Activated CD4-positive, alpha-beta T cell treated with anti-CD3 and anti-CD28 coated beads for 36 hours (primary cell): ENCODE measurements around the gene ISOC2. TPM values are rescaled to one million over a fixed set of nuclear protein-coding genes. Genes with fewer than 3 reads are reported as not detected.
"Not testable (repeated sequence)": the region's sequence is repeated elsewhere in the genome, so short reads cannot be mapped to it uniquely, and the experiment has no call there.

Source experiments
- ATAC-seq: fragments of 200-7000 bp; cut with Tn5 transposase; one replicate; pipeline ENCODE4 v1.10.0; 2021; ENCODE audit warnings: mild to moderate bottlenecking, moderate library complexity
- CTCF ChIA-PET: fragments of 350-600 bp; sonication (Branson Sonifier 250); formaldehyde crosslinking; loops from one replicate; lab custom pipeline; 2021; ENCODE audit warnings: antibody characterized with exemption; lab: Charles Lee
- POLR2A ChIA-PET: fragments of 350-600 bp; sonication (Branson Sonifier 250); formaldehyde crosslinking; loops from one replicate; lab custom pipeline; 2021; ENCODE audit warnings: antibody characterized with exemption, inconsistent platforms; lab: Charles Lee
- DNase-seq: peaks from one replicate; pipeline ENCODE4 v3.0.0-alpha.2; 2020
- H3K27ac Mint-ChIP-seq: one replicate; pipeline ENCODE4 v1.8.0; 2021; ENCODE audit warnings: mixed read lengths
- H3K27me3 Mint-ChIP-seq: one replicate; pipeline ENCODE4 v1.8.0; 2021; ENCODE audit warnings: mixed read lengths
- H3K36me3 Mint-ChIP-seq: one replicate; pipeline ENCODE4 v1.8.0; 2021; ENCODE audit warnings: low read depth, mixed read lengths
- H3K4me1 Mint-ChIP-seq: one replicate; pipeline ENCODE4 v1.8.0; 2021; ENCODE audit warnings: mixed read lengths
- H3K4me3 Mint-ChIP-seq: one replicate; pipeline ENCODE4 v1.8.0; 2021; ENCODE audit warnings: mild to moderate bottlenecking, moderate library complexity, mixed read lengths
- H3K9me3 Mint-ChIP-seq: one replicate; pipeline ENCODE4 v1.8.0; 2021; ENCODE audit warnings: low read depth, mixed read lengths
- intact Hi-C, 2 experiments: fragments of 100-400 bp; cut with DNase I in 1 of 2; cut with micrococcal nuclease in 1 of 2; formaldehyde crosslinking; loops; one replicate each; pipeline versions ENCODE4 v1.14.2 to v1.15.1; 2022 to 2024; cut with DNase I, micrococcal nuclease
- total RNA-seq, 2 experiments: library from RNA; stranded (reverse); gene quantifications; one replicate each; pipeline ENCODE4 v1.2.3, GENCODE V29; 2021

Gene ISOC2
- total RNA-seq, 2 experiments from 2014 or later: 24.3 to 28.0 TPM

- Mint-ChIP-seq H3K36me3 (no peaks in the 10 kb centered on the region), H3K27me3 (no peaks in the 10 kb centered on the region), H3K9me3 (no peaks in the 10 kb centered on the region), H3K4me3 (no peak overlapping the region), H3K27ac (no peak overlapping the region), H3K4me1 (peaks cover 14% of the 10 kb centered on the region)
- peak; percentile 74 for DNase-seq
- peak; percentile 90 for ATAC-seq
- intact Hi-C loops: loop anchor here (1.0 to 2.0 kb wide), 6 partner anchors 116 to 277 kb away; no protein-coding TSS in a partner anchor
- ChIA-PET POLR2A (no interaction called here), CTCF (interaction anchor here (0.5 to 3.0 kb wide), 6 partner anchors 19 to 350 kb away, joined by 3 to 13 read pairs (median 4); no protein-coding TSS in a partner anchor)
These were observed 43.3 kb downstream of the ISOC2 start for GRCh38 chr19:55418185-55418584.

DNA sequence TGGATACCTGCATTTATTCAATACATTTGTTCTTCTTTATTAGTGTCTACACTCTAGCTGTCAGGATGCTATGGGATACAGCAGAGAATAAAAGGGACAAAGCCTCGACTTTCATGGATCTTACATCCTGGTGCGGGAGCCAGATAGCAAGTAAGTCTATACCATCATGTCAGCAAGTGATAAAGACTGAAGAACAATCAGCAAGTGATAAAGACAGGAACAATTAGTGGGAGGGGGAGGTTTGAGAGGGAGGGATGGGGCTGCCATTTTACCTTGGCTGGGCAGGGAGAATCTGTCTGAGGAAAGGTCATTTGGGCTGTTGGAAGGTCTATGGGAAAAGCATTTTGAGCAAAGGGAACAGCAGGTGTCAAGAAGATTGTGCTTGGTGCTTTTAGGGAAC, 51.3 kb downstream of the ISOC2 start:
- intact Hi-C loops: no loop called here
- peaks cover 4% of the 10 kb centered on the region for H3K9me3 Mint-ChIP-seq
- ChIA-PET CTCF (no interaction called here), POLR2A (no interaction called here)
- no peak overlapping the region for H3K4me3 Mint-ChIP-seq
- ATAC-seq (no peak), DNase-seq (no peak)
- no peak overlapping the region for H3K27ac Mint-ChIP-seq
- H3K36me3 Mint-ChIP-seq: peaks cover 28% of the 10 kb centered on the region
- peaks cover 20% of the 10 kb centered on the region for H3K4me1 Mint-ChIP-seq
- no peaks in the 10 kb centered on the region for H3K27me3 Mint-ChIP-seq

DNA sequence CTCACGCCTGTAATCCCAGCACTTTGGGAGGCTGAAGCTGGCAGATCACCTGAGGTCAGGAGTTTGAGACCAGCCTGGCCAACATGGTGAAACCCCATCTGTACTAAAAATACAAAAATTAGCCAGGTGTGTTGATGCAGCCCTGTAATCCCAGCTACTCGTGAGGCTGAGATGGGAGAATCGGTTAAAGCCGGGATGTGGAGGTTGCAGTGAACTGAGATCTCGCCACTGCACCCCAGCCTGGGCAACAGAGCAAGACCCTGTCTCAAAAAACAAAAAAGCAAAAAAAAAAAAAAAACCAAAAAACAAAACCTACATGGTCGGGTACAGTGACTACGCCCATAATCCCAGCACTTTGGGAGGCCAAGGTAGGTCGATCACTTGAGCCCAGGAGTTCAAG, 52.3 kb downstream of the ISOC2 start:
- peaks cover 31% of the 10 kb centered on the region for H3K36me3 Mint-ChIP-seq
- H3K9me3 Mint-ChIP-seq, H3K4me3 Mint-ChIP-seq, ATAC-seq, DNase-seq, H3K27me3 Mint-ChIP-seq: not testable (repeated sequence)
- CTCF ChIA-PET: interaction anchor here (0.7 to 1.2 kb wide), 3 partner anchors 117 to 792 kb away, joined by 3 read pairs; no protein-coding TSS in a partner anchor
- peaks cover 20% of the 10 kb centered on the region for H3K4me1 Mint-ChIP-seq
- POLR2A ChIA-PET: interaction anchor here (0.6 kb wide), 2 partner anchors 13 to 215 kb away, joined by 3 read pairs; partner anchors contain the start of gene ZNF784
- peak overlapping the region; percentile 96 for H3K27ac Mint-ChIP-seq
- intact Hi-C loops: loop anchor here in 1 of 2 experiments (2.0 to 5.0 kb wide), 2 partner anchors 43 to 150 kb away; partner anchors contain the start of gene PPP6R1

DNA sequence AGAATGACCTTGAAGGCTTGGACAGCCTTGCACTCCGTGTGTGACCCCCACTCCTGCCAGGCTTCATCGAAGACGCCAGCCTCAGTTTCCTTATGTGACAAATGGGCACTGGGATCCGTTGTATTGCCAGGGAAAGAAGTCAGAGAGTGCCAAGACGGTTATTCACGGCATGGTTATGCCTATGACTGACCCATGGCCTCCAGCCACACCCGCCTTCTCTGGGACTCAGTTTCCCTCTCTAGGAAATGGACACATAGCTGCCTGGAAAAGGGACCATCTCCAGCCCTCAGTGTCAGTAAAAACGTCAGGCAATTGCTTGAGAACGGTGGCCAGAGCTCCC, 52.9 kb downstream of the ISOC2 start:
- H3K36me3 Mint-ChIP-seq: peaks cover 36% of the 10 kb centered on the region
- POLR2A ChIA-PET: interaction anchor here (0.6 to 4.4 kb wide), 3 partner anchors 14 to 216 kb away, joined by 3 to 41 read pairs (median 3); partner anchors contain the start of gene ZNF784
- intact Hi-C loops: loop anchor here (1.0 to 5.0 kb wide), 13 partner anchors 23 to 291 kb away; partner anchors contain the start of genes HSPBP1 (in 2 of the 2), KMT5C (in 2 of the 2), PPP6R1 (in 2 of the 2) and RPL28 (in 2 of the 2)
- no peak for ATAC-seq
- H3K27ac Mint-ChIP-seq: peak overlapping the region; percentile 96
- H3K27me3 Mint-ChIP-seq: no peaks in the 10 kb centered on the region
- H3K4me1 Mint-ChIP-seq: peaks cover 20% of the 10 kb centered on the region
- CTCF ChIA-PET: interaction anchor here (1.2 kb wide), 2 partner anchors 116 to 198 kb away, joined by 3 read pairs; no protein-coding TSS in a partner anchor
- peaks cover 4% of the 10 kb centered on the region for H3K9me3 Mint-ChIP-seq
- no peak for DNase-seq
- H3K4me3 Mint-ChIP-seq: peak overlapping the region; percentile 90

- Mint-ChIP-seq H3K4me3 (peak overlapping the region; percentile 90), H3K27me3 (no peaks in the 10 kb centered on the region), H3K36me3 (peaks cover 41% of the 10 kb centered on the region), H3K9me3 (peaks cover 4% of the 10 kb centered on the region), H3K27ac (peak overlapping the region; percentile 96), H3K4me1 (peaks cover 22% of the 10 kb centered on the region)
- CTCF ChIA-PET: interaction anchor here (0.7 to 1.0 kb wide), 3 partner anchors 12 to 224 kb away, joined by 3 to 5 read pairs (median 3); no protein-coding TSS in a partner anchor
- POLR2A ChIA-PET: interaction anchor here (0.6 to 4.4 kb wide), 13 partner anchors 9 to 290 kb away, joined by 3 to 41 read pairs (median 5); partner anchors contain the start of genes HSPBP1, ISOC2, KMT5C and PPP1R12C
- intact Hi-C loops: loop anchor here (1.0 to 5.0 kb wide), 13 partner anchors 23 to 291 kb away; partner anchors contain the start of genes HSPBP1 (in 2 of the 2), KMT5C (in 2 of the 2), PPP6R1 (in 2 of the 2) and RPL28 (in 2 of the 2)
- peak; percentile 96 for ATAC-seq
- DNase-seq: peak; percentile 98
These were observed 53.5 kb downstream of the ISOC2 start for GRCh38 chr19:55407800-55408532.

- intact Hi-C loops: loop anchor here in 1 of 2 experiments (5.0 kb wide), 1 partner anchor 45 kb away; no protein-coding TSS in a partner anchor
- H3K4me3 Mint-ChIP-seq: peak within 1 kb of the TSS; percentile 90
- peaks cover 46% of the 10 kb centered on the region for H3K36me3 Mint-ChIP-seq
- H3K9me3 Mint-ChIP-seq, DNase-seq, H3K27me3 Mint-ChIP-seq: not testable (repeated sequence)
- CTCF ChIA-PET: interaction anchor here (0.7 to 1.0 kb wide), 3 partner anchors 13 to 225 kb away, joined by 3 to 5 read pairs (median 3); no protein-coding TSS in a partner anchor
- H3K27ac Mint-ChIP-seq: peak within 1 kb of the TSS; percentile 96
- peaks cover 24% of the 10 kb centered on the region for H3K4me1 Mint-ChIP-seq
- POLR2A ChIA-PET: interaction anchor here (0.6 to 4.4 kb wide), 15 partner anchors 9 to 290 kb away, joined by 3 to 41 read pairs (median 4); partner anchors contain the start of genes HSPBP1, ISOC2, KMT5C and PPP1R12C
- peak; percentile 1 for ATAC-seq
These were observed 54.0 kb downstream of the ISOC2 start, which contains the start of gene UBE2S for GRCh38 chr19:55407550-55407799. Gene UBE2S (minus strand): TSS chr19:55407788. CDS start chr19:55407589, 199 bp downstream.

GRCh38 chr19:55406826-55407549, 54.5 kb downstream of the ISOC2 start:
- DNase-seq (peak; percentile 53), ATAC-seq (peak; percentile 2)
- H3K27ac Mint-ChIP-seq: peak overlapping the region; percentile 85
- no peaks in the 10 kb centered on the region for H3K27me3 Mint-ChIP-seq
- intact Hi-C loops: loop anchor here in 1 of 2 experiments (5.0 kb wide), 1 partner anchor 45 kb away; no protein-coding TSS in a partner anchor
- POLR2A ChIA-PET: interaction anchor here (0.5 to 4.4 kb wide), 13 partner anchors 8 to 289 kb away, joined by 3 to 41 read pairs (median 4); partner anchors contain the start of genes KMT5C, PPP1R12C, TMEM238 and ZNF524
- H3K4me3 Mint-ChIP-seq: peak overlapping the region; percentile 90
- H3K4me1 Mint-ChIP-seq: peaks cover 24% of the 10 kb centered on the region
- H3K9me3 Mint-ChIP-seq: peaks cover 4% of the 10 kb centered on the region
- H3K36me3 Mint-ChIP-seq: peaks cover 50% of the 10 kb centered on the region
- CTCF ChIA-PET: interaction anchor here (0.7 to 1.0 kb wide), 3 partner anchors 13 to 225 kb away, joined by 3 to 5 read pairs (median 3); no protein-coding TSS in a partner anchor

- ATAC-seq (no peak), DNase-seq (no peak)
- intact Hi-C loops: loop anchor here in 1 of 2 experiments (5.0 kb wide), 1 partner anchor 46 kb away; no protein-coding TSS in a partner anchor
- ChIA-PET CTCF (no interaction called here), POLR2A (interaction anchor here (0.7 to 4.4 kb wide), 6 partner anchors 8 to 98 kb away, joined by 3 to 41 read pairs (median 6); partner anchors contain the start of genes KMT5C and TMEM238)
- H3K27ac Mint-ChIP-seq: peak overlapping the region; percentile 85
- H3K36me3 Mint-ChIP-seq: peaks cover 55% of the 10 kb centered on the region
- H3K4me3 Mint-ChIP-seq: peak overlapping the region; percentile 90
- H3K27me3 Mint-ChIP-seq: no peaks in the 10 kb centered on the region
- peaks cover 4% of the 10 kb centered on the region for H3K9me3 Mint-ChIP-seq
- peaks cover 24% of the 10 kb centered on the region for H3K4me1 Mint-ChIP-seq
These were observed 55.2 kb downstream of the ISOC2 start for GRCh38 chr19:55406091-55406825.

DNA sequence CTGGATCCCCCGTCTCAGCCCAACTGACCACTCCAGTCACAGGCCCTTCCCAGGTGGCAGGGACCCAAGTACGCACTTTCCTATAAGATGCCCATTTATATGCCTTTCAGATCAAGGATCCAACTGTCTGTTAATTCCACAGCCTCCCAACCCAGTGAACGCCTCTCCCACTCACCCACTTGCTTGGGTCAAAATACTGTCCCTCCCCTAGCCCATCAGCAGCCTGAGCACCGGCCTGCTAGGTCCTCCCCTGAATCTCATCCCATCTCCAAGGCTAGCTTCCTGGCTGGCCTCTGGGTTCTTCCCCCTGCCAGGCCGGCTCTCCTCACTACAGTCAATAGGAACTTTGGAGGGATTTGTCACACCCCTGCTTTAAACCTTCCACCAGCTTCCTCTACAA, 55.8 kb downstream of the ISOC2 start:
- ChIA-PET POLR2A (interaction anchor here (0.7 to 4.4 kb wide), 5 partner anchors 13 to 98 kb away, joined by 3 to 41 read pairs (median 5); partner anchors contain the start of genes KMT5C and TMEM238), CTCF (no interaction called here)
- Mint-ChIP-seq H3K9me3 (peaks cover 4% of the 10 kb centered on the region), H3K4me3 (peak overlapping the region; percentile 90), H3K27ac (peak overlapping the region; percentile 85), H3K27me3 (no peaks in the 10 kb centered on the region), H3K36me3 (peaks cover 56% of the 10 kb centered on the region), H3K4me1 (peaks cover 24% of the 10 kb centered on the region)
- no peak for ATAC-seq
- no peak for DNase-seq
- intact Hi-C loops: loop anchor here in 1 of 2 experiments (5.0 kb wide), 1 partner anchor 47 kb away; no protein-coding TSS in a partner anchor
